ENCODE measurements around the gene TAS1R1.

TAS1R1 gene

GRCh38 chr1:6554907-6555778 lies at the start of gene TAS1R1:
TSS of gene TAS1R1 (plus strand) at chr1:6555307. CDS start at chr1:6555374, 67 bp downstream.
- DNase-seq (ENCODE audit: low read depth in 2 of 2), result no peak

- DNase-seq (ENCODE audit: low read depth in 2 of 2), result no peak
Observed at GRCh38 chr1:6505367-6506209, 49.5 kb upstream of the TAS1R1 start.

- DNase-seq (ENCODE audit: low read depth in 2 of 2), result no peak
Observed at GRCh38 chr1:6506210-6507036, 48.7 kb upstream of the TAS1R1 start.

- DNase-seq (ENCODE audit: low read depth in 2 of 2), result no peak
Observed at GRCh38 chr1:6507037-6507428, 48.1 kb upstream of the TAS1R1 start.

GRCh38 chr1:6507461-6507911 lies 47.6 kb upstream of the TAS1R1 start:
- no peak for DNase-seq (ENCODE audit: low read depth in 2 of 2)

GRCh38 chr1:6508154-6508815 lies 46.8 kb upstream of the TAS1R1 start:
- no peak for DNase-seq (ENCODE audit: low read depth in 2 of 2)

- DNase-seq (ENCODE audit: low read depth in 2 of 2), result no peak
Observed at GRCh38 chr1:6508816-6509189, 46.3 kb upstream of the TAS1R1 start.

GRCh38 chr1:6509220-6509918 lies 45.7 kb upstream of the TAS1R1 start:
- no peak for DNase-seq (ENCODE audit: low read depth in 2 of 2)

- DNase-seq (ENCODE audit: low read depth in 2 of 2), result no peak
Observed at GRCh38 chr1:6509919-6510291, 45.2 kb upstream of the TAS1R1 start.

GRCh38 chr1:6510493-6510892 lies 44.6 kb upstream of the TAS1R1 start:
- DNase-seq (ENCODE audit: low read depth in 2 of 2), result no peak

GRCh38 chr1:6511056-6511455 lies 44.1 kb upstream of the TAS1R1 start:
- DNase-seq (ENCODE audit: low read depth in 2 of 2), result no peak

GRCh38 chr1:6511561-6512244 lies 43.4 kb upstream of the TAS1R1 start:
- DNase-seq (ENCODE audit: low read depth in 2 of 2), result no peak

GRCh38 chr1:6512245-6512907 lies 42.7 kb upstream of the TAS1R1 start:
- no peak for DNase-seq (ENCODE audit: low read depth in 2 of 2)

GRCh38 chr1:6512908-6513280 lies 42.2 kb upstream of the TAS1R1 start:
- DNase-seq (ENCODE audit: low read depth in 2 of 2), result no peak

GRCh38 chr1:6513320-6513801 lies 41.7 kb upstream of the TAS1R1 start:
- DNase-seq (ENCODE audit: low read depth in 2 of 2), result no peak

- DNase-seq (ENCODE audit: low read depth in 2 of 2), result no peak
Observed at GRCh38 chr1:6515771-6516170, 39.3 kb upstream of the TAS1R1 start.

- no peak for DNase-seq (ENCODE audit: low read depth in 2 of 2)
Observed at GRCh38 chr1:6517435-6517851, 37.7 kb upstream of the TAS1R1 start.

- no peak for DNase-seq (ENCODE audit: low read depth in 2 of 2)
Observed at GRCh38 chr1:6519491-6519934, 35.6 kb upstream of the TAS1R1 start.

- no peak for DNase-seq (ENCODE audit: low read depth in 2 of 2)
Observed at GRCh38 chr1:6519935-6520671, 35.0 kb upstream of the TAS1R1 start.
